Measurements from ENCODE around the gene CCDC93. TPM values are rescaled to one million over a fixed set of nuclear protein-coding genes. Genes with fewer than 3 reads are reported as not detected.

CCDC93 gene
- total and polyA plus RNA-seq, 10 of the 15 experiments (the other 5 are each of a cell fraction or from before 2014, with no cell fraction given) = 3.6 to 27.2 (median 13.5) TPM

GRCh38 chr2:117948615-117949014 lies 65.3 kb downstream of the CCDC93 start (continued):
- TF ChIP-seq ZNF592 (IDR thresholded peaks at IDR 0.05) = no peak

DNA sequence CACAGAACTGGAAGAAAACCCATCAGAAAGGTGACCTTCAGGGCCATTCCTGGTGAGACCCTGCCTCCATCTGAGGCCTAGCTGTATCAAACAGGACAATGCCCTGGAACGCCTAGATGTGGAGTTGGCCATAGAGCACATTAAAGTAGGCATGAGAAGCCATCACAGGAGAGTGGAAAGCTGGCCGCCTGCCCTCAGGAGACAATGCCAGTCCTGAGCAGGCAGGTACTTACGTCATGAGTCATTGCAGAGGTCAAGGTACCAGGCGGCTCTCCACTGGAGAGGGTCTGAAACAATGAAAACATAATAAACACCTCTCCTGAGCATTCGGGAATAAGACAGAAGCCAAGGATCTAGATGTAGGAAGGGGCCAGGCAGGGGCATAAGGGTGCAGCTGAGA lies 68.6 kb downstream of the CCDC93 start:
- Histone ChIP-seq H3K27ac (ENCODE audit: control insufficient read depth, insufficient read depth) (no peak overlapping the region), H3K36me3 (ENCODE audit: control insufficient read depth in 2 of 2, insufficient read depth in 2 of 2, low read length in 1 of 2) (peaks cover 22 to 33% of the 10 kb centered on the region in 2 experiments), H3K4me1 (ENCODE audit: control insufficient read depth, insufficient read depth, low read length) (no peaks in the 10 kb centered on the region), H3K9me3 (replicated peaks; ENCODE audit: control insufficient read depth, insufficient read depth, low read length) (no peaks in the 10 kb centered on the region), H3K4me2 (ENCODE audit: control insufficient read depth, insufficient read depth) (no peak overlapping the region), H3K79me2 (ENCODE audit: control insufficient read depth, insufficient read depth, low read length) (no peaks in the 10 kb centered on the region), H3K9ac (ENCODE audit: control insufficient read depth, insufficient read depth, low read length) (no peak overlapping the region), H2AFZ (ENCODE audit: control insufficient read depth, low read depth, low read length) (no peak overlapping the region), H4K20me1 (ENCODE audit: control insufficient read depth, insufficient read depth) (no peaks in the 10 kb centered on the region), H3K4me3 (no peak overlapping the region), H3K27me3 (replicated peaks in 1 of 2; ENCODE audit: control insufficient read depth in 2 of 2, insufficient read depth in 2 of 2, low read length in 1 of 2) (no peaks in the 10 kb centered on the region)
- RAD21 ChIA-PET (ENCODE audit: unreplicated experiment) = no interaction called here
- no peak for ATAC-seq
- POLR2A ChIA-PET = no interaction called here
- TF ChIP-seq PML (IDR thresholded peaks at IDR 0.05; ENCODE audit: low read length) = no peak
- FAIRE-seq = no peak
- intact Hi-C loops (cut with micrococcal nuclease; ENCODE audit: unreplicated experiment) (no loop called here), in situ Hi-C loops (cut with MboI) (no loop called here)
- SMC1A ChIA-PET (ENCODE audit: uncharacterized antibody, unreplicated experiment) = interaction anchor here (1.2 kb wide), 1 partner anchor 14 kb away, joined by 3 read pairs; no protein-coding TSS in a partner anchor
- CTCF ChIA-PET = interaction anchor here (2.4 kb wide), 1 partner anchor 131 kb away, joined by 6 read pairs; the partner anchor contains the start of gene DDX18
- 98% methylated on average over 5 of the region's 5 CpGs for WGBS (ENCODE audit: insufficient coverage, insufficient replicate concordance, low lambda C conversion rate, missing lambda C conversion rate)
- no TSS peak for BruUV-seq (replicated peaks)
- DNase-seq (ENCODE audit: low read depth, low spot score) = no peak

Measured in GM12878 (cell line).